ENCODE data around the gene PDCD1LG2.

DNA sequence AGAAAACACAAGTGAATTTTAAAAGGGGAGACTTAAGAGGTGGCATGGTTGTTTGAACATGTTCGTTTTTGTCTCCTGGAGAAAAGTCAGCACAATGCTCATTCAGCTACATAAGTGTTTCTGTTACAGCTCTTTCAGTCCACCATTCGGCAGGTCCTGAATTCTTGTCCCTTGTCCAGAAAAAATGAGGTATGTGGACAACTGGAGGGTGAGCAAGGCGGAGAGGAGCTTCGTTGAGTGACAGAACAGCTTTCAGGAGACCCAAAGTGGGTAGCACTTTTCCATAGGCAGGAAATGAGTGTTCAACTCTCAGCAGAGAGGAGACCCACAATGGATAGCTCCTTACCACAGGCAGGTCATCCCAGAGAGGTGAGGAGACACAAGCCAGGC lies 4.9 kb downstream of the PDCD1LG2 start:
- TF ChIP-seq EZH2 (IDR thresholded peaks at IDR 0.05; ENCODE audit: low read depth, unreplicated experiment) (no peak), POLR2AphosphoS5 (IDR thresholded peaks at IDR 0.05; ENCODE audit: low read depth) (no peak), CREB1 (CRISPR knock-in tag; IDR thresholded peaks at IDR 0.05; ENCODE audit: low read depth) (no peak), JUNB (IDR thresholded peaks at IDR 0.05; ENCODE audit: unreplicated experiment) (no peak), EZH2phosphoT487 (IDR thresholded peaks at IDR 0.05; ENCODE audit: unreplicated experiment) (no peak)
- TF ChIP-seq, protein P1, sequence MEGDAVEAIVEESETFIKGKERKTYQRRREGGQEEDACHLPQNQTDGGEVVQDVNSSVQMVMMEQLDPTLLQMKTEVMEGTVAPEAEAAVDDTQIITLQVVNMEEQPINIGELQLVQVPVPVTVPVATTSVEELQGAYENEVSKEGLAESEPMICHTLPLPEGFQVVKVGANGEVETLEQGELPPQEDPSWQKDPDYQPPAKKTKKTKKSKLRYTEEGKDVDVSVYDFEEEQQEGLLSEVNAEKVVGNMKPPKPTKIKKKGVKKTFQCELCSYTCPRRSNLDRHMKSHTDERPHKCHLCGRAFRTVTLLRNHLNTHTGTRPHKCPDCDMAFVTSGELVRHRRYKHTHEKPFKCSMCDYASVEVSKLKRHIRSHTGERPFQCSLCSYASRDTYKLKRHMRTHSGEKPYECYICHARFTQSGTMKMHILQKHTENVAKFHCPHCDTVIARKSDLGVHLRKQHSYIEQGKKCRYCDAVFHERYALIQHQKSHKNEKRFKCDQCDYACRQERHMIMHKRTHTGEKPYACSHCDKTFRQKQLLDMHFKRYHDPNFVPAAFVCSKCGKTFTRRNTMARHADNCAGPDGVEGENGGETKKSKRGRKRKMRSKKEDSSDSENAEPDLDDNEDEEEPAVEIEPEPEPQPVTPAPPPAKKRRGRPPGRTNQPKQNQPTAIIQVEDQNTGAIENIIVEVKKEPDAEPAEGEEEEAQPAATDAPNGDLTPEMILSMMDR (conservative IDR thresholded peaks at IDR 0.05; ENCODE audit: low read depth in 2 of 2): no peak

Data from GM23338 (cell line).